SIG-M5 treated with dmso at 0.1 percent for 504 hours (cell line): Measurements from ENCODE around the gene IGSF23.

Experiments
- DNase-seq: peaks from one replicate; lab custom pipeline; 2025; ENCODE audit not compliant: unreplicated experiment; lab: John Stamatoyannopoulos, UW

The IGSF23 gene

GRCh38 chr19:44640518-44640917 is 27.2 kb downstream of the IGSF23 start:
- no peak for DNase-seq

- no peak for DNase-seq
Observed at GRCh38 chr19:44641501-44642265, 28.3 kb downstream of the IGSF23 start.

- DNase-seq: no peak
Observed at GRCh38 chr19:44642377-44642776, 29.0 kb downstream of the IGSF23 start.

GRCh38 chr19:44643605-44644401 is 30.4 kb downstream of the IGSF23 start, which contains the start of gene PVR:
Gene PVR, plus strand, starts transcription at chr19:44643910. Its CDS starts 187 bp downstream, at chr19:44644097.
- DNase-seq: peak; percentile 44

- no peak for DNase-seq
Observed at GRCh38 chr19:44644402-44645016, 31.1 kb downstream of the IGSF23 start.

GRCh38 chr19:44645407-44646048 is 32.2 kb downstream of the IGSF23 start:
- DNase-seq: no peak

- no peak for DNase-seq
Observed at GRCh38 chr19:44646049-44646416, 32.7 kb downstream of the IGSF23 start.

GRCh38 chr19:44647144-44647543 is 33.8 kb downstream of the IGSF23 start:
- DNase-seq: no peak

- no peak for DNase-seq
Observed at GRCh38 chr19:44648631-44649251, 35.4 kb downstream of the IGSF23 start.

- no peak for DNase-seq
Observed at GRCh38 chr19:44649578-44650145, 36.3 kb downstream of the IGSF23 start.

GRCh38 chr19:44653343-44653742 is 40.0 kb downstream of the IGSF23 start:
- DNase-seq: no peak

GRCh38 chr19:44653977-44654774 is 40.8 kb downstream of the IGSF23 start:
- DNase-seq: peak; percentile 48

GRCh38 chr19:44657211-44657921 is 44.0 kb downstream of the IGSF23 start:
- DNase-seq: peak; percentile 65

- DNase-seq: no peak
Observed at GRCh38 chr19:44658069-44658733, 44.8 kb downstream of the IGSF23 start.

- no peak for DNase-seq
Observed at GRCh38 chr19:44660081-44660480, 46.7 kb downstream of the IGSF23 start.

- no peak for DNase-seq
Observed at GRCh38 chr19:44661205-44661604, 47.8 kb downstream of the IGSF23 start.

- no peak for DNase-seq
Observed at GRCh38 chr19:44661904-44662303, 48.5 kb downstream of the IGSF23 start.

- no peak for DNase-seq
Observed at GRCh38 chr19:44662691-44663385, 49.5 kb downstream of the IGSF23 start.
